ENCODE results near the gene RTP2. TPM values are rescaled to one million over a fixed set of nuclear protein-coding genes. Genes with fewer than 3 reads are reported as not detected.

RTP2 gene
- total RNA-seq, 1 experiment from 2014 or later = not detected

GRCh38 chr3:187686621-187687273, 15.6 kb downstream of the RTP2 start:
- POLR2A ChIA-PET = no interaction called here
- intact Hi-C loops (cut with micrococcal nuclease; ENCODE audit: unreplicated experiment) = no loop called here

GRCh38 chr3:187685948-187686347, 16.4 kb downstream of the RTP2 start:
- ChIA-PET POLR2A (no interaction called here), CTCF (no interaction called here)
- Histone ChIP-seq H3K9me3 (ENCODE audit: control insufficient read depth, insufficient read depth, low read depth, low read length) (no peaks in the 10 kb centered on the region; the same call in 1 of the 2 replicates), H3K27me3 (ENCODE audit: control insufficient read depth, insufficient read depth, low read length) (peaks cover 2% of the 10 kb centered on the region), H3K36me3 (ENCODE audit: control insufficient read depth, insufficient read depth, low read length) (no peaks in the 10 kb centered on the region), H3K4me3 (ENCODE audit: low read depth in 2 of 2, low read length in 2 of 2) (no peak overlapping the region), H3K4me1 (ENCODE audit: control insufficient read depth, insufficient read depth, low read length) (no peaks in the 10 kb centered on the region), H3K27ac (ENCODE audit: low read length) (no peak overlapping the region)
- BruUV-seq (replicated peaks) = no TSS peak
- ATAC-seq = no peak
- no peak for DNase-seq (ENCODE audit: low read depth, low spot score)
- TF ChIP-seq SIN3A (IDR thresholded peaks at IDR 0.05; ENCODE audit: borderline replicate concordance, insufficient read depth, low read depth, low read length) = no peak
- no peak for TF ChIP-seq POLR2AphosphoS5 (IDR thresholded peaks at IDR 0.05; ENCODE audit: low read depth, low read length)
- TF ChIP-seq CTCF (IDR thresholded peaks at IDR 0.05) = no peak
- TF ChIP-seq TCF7L2 (IDR thresholded peaks at IDR 0.05; ENCODE audit: low read depth, low read length) = no peak
- in situ Hi-C loops (cut with HindIII; ENCODE audit: low pct_unique_long_range_greater_than_20kb, low sequenced_read_pairs) = loop anchor here (25.0 kb wide), 1 partner anchor 374 kb away; no protein-coding TSS in a partner anchor
- intact Hi-C loops (cut with micrococcal nuclease; ENCODE audit: unreplicated experiment) = no loop called here

More at GRCh38 chr3:187686621-187687273, 15.6 kb downstream of the RTP2 start:
- in situ Hi-C loops (cut with HindIII; ENCODE audit: low pct_unique_long_range_greater_than_20kb, low sequenced_read_pairs) = loop anchor here (25.0 kb wide), 1 partner anchor 374 kb away; no protein-coding TSS in a partner anchor
- H3K27me3 ChIP-seq (ENCODE audit: control insufficient read depth, insufficient read depth, low read length) = peaks cover 2% of the 10 kb centered on the region
- TF ChIP-seq TCF7L2 (IDR thresholded peaks at IDR 0.05; ENCODE audit: low read depth, low read length) (no peak), CTCF (IDR thresholded peaks at IDR 0.05) (no peak), POLR2AphosphoS5 (IDR thresholded peaks at IDR 0.05; ENCODE audit: low read depth, low read length) (no peak), SIN3A (IDR thresholded peaks at IDR 0.05; ENCODE audit: borderline replicate concordance, insufficient read depth, low read depth, low read length) (no peak), REST (IDR thresholded peaks at IDR 0.05; ENCODE audit: insufficient read depth in 1 of 2, low read depth in 2 of 2, low read length in 1 of 2) (no peak)
- ATAC-seq (no peak), DNase-seq (ENCODE audit: low read depth, low spot score) (no peak)
- no peaks in the 10 kb centered on the region for H3K36me3 ChIP-seq (ENCODE audit: control insufficient read depth, insufficient read depth, low read length)
- no TSS peak for BruUV-seq (replicated peaks)
- CTCF ChIA-PET = no interaction called here
- H3K4me3 ChIP-seq (ENCODE audit: low read depth in 2 of 2, low read length in 2 of 2) = no peak overlapping the region
- no peaks in the 10 kb centered on the region for H3K4me1 ChIP-seq (ENCODE audit: control insufficient read depth, insufficient read depth, low read length)
- no peak overlapping the region for H3K27ac ChIP-seq (ENCODE audit: low read length)
- no peaks in the 10 kb centered on the region; the same call in 1 of the 2 replicates for H3K9me3 ChIP-seq (ENCODE audit: control insufficient read depth, insufficient read depth, low read depth, low read length)
